ENCODE data around the gene KLK13. TPM values are rescaled to one million over a fixed set of nuclear protein-coding genes. Genes with fewer than 3 reads are reported as not detected.

The KLK13 gene
- total RNA-seq, 4 donors from 2014 or later: 6.6 to 23.5 (median 16.5) TPM

DNA sequence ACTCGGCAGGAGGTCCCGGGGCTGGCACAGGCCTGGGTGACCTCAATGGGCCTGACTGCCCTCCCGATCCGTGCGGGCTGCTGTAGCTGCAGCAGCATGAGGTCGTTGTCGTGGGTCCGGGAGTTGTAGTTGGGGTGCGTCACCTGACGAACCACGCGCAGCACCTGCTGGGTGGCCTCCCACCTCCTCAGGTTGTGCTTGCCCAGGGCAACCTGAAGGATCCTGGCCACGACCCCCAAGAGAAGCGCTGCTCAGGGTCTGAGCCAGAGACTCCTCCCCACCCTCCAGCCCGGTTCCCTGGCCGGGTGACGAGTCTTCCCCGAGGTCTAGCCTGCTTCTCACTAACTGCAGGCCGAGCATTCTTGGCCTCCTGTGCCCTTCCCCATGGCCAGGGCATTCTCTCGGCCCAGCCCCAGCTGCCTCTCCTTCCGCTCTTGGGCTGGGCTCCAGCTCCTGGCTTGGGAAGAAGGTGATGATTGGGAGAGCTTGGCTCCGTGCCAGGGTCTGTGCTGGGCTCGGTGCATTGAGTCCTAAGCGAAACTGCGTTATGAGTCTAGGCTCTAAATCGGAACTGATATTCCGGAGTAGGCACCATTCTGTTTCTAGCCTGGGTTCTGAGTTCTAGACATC lies 14.7 kb upstream of the KLK13 start:
- no peak overlapping the region for H3K4me3 ChIP-seq
- WGBS: 45% methylated on average over 11 of the region's 27 CpGs
- H3K36me3 ChIP-seq: no peaks in the 10 kb centered on the region
- peak in 1 of 2 donors; percentile 67 for DNase-seq (ENCODE audit: low spot score in 2 of 2)
- no peak overlapping the region for H3K27ac ChIP-seq
- TF ChIP-seq POLR2A (IDR thresholded peaks at IDR 0.05) (no peak), EP300 (IDR thresholded peaks at IDR 0.05) (no peak), POLR2AphosphoS5 (IDR thresholded peaks at IDR 0.05) (no peak)
- TF ChIP-seq, protein P1, sequence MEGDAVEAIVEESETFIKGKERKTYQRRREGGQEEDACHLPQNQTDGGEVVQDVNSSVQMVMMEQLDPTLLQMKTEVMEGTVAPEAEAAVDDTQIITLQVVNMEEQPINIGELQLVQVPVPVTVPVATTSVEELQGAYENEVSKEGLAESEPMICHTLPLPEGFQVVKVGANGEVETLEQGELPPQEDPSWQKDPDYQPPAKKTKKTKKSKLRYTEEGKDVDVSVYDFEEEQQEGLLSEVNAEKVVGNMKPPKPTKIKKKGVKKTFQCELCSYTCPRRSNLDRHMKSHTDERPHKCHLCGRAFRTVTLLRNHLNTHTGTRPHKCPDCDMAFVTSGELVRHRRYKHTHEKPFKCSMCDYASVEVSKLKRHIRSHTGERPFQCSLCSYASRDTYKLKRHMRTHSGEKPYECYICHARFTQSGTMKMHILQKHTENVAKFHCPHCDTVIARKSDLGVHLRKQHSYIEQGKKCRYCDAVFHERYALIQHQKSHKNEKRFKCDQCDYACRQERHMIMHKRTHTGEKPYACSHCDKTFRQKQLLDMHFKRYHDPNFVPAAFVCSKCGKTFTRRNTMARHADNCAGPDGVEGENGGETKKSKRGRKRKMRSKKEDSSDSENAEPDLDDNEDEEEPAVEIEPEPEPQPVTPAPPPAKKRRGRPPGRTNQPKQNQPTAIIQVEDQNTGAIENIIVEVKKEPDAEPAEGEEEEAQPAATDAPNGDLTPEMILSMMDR (IDR thresholded peaks at IDR 0.05): no peak
- H3K27me3 ChIP-seq: peaks cover 4% of the 10 kb centered on the region
- H3K4me1 ChIP-seq: peaks cover 16% of the 10 kb centered on the region
- no peaks in the 10 kb centered on the region for H3K9me3 ChIP-seq

DNA sequence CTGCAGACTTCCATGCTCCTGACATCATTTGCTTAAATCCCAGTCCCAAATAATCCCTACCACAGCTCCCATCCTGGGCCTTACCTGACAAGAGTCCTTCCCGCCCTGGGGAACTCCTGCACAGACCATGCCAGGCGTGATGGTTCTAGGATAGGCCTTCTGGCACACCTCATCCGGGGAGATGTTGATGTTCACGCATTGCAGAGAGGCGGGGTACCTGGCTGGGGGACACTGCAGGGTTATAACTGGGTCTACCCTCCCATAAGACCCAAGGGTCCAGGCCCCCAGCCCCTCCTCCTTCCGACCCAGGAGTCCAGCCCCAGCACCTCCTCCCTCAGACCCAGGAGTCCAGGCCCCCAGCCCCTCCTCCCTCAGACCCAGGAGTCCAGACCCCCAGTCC lies 13.8 kb upstream of the KLK13 start:
- Histone ChIP-seq H3K4me1 (peaks cover 16% of the 10 kb centered on the region), H3K27ac (no peak overlapping the region), H3K4me3 (no peak overlapping the region), H3K9me3 (no peaks in the 10 kb centered on the region), H3K27me3 (peaks cover 4% of the 10 kb centered on the region), H3K36me3 (no peaks in the 10 kb centered on the region)
- DNase-seq (ENCODE audit: low spot score in 2 of 2): peak in 1 of 2 donors; percentile 56
- WGBS: 56% methylated on average over 5 of the region's 6 CpGs
- TF ChIP-seq, protein P1 (IDR thresholded peaks at IDR 0.05): no peak
- TF ChIP-seq POLR2A (IDR thresholded peaks at IDR 0.05) (no peak), POLR2AphosphoS5 (IDR thresholded peaks at IDR 0.05) (no peak), EP300 (IDR thresholded peaks at IDR 0.05) (no peak)

DNA sequence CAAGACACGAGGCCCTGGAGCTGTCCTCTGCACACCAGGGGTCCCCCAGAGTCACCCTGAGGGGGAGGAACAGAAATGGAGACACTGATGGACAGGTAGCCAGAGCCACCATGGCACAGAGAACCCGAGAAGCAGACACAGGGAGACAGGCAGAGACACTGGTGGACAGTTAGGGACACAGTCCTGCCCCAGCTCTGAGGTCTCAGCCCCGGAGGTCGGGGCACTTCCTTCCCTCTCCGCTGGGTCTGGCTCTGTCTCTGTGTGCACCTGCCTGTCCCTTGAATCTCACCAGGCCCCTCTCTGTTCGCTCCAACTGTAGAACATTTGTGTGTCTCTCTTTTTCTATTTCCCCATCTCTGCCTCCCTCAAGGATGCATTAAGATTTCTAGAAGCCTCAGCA lies 13.2 kb upstream of the KLK13 start:
- DNase-seq (ENCODE audit: low spot score in 2 of 2): peak in 1 of 2 donors; percentile 50
- Histone ChIP-seq H3K27me3 (peaks cover 4% of the 10 kb centered on the region), H3K4me1 (peaks cover 16% of the 10 kb centered on the region), H3K36me3 (no peaks in the 10 kb centered on the region), H3K4me3 (no peak overlapping the region), H3K27ac (no peak overlapping the region), H3K9me3 (no peaks in the 10 kb centered on the region)
- 82% methylated on average over 6 of the region's 6 CpGs for WGBS
- TF ChIP-seq, protein P1 (IDR thresholded peaks at IDR 0.05): no peak
- no peak for TF ChIP-seq POLR2A (IDR thresholded peaks at IDR 0.05)
- no peak for TF ChIP-seq EP300 (IDR thresholded peaks at IDR 0.05)
- TF ChIP-seq POLR2AphosphoS5 (IDR thresholded peaks at IDR 0.05): no peak

DNA sequence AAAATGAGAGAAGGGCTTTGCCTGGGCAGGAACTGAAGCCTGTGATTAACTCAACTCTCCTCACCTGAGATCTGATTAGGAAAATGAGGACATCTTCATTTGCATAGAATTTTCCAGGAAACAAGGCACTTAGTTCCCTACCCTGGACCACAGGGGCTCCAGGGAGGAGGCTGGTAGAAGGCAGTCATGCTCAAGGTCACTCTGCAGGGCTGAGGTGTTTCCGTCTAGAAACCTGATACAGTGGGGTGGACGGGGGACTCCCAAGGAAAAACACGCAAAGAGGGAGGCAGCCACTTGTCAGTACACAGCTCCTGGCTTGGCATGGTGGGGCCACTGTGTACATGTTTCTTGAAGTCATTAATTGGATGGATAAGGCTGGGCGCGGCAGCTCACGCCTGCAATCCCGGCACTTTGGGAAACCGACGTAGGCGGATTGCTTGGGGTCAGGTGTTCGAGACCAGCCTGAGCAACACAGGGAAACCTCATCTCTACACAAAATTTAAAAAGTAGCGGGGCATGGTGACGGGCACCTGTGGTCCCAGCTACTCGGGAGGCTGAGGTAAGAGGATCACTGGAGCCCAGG lies 11.8 kb upstream of the KLK13 start:
- DNase-seq (ENCODE audit: low spot score in 2 of 2): peak in 1 of 2 donors; percentile 30
- H3K27ac ChIP-seq: peak overlapping the region; percentile 76
- H3K4me1 ChIP-seq: peaks cover 16% of the 10 kb centered on the region
- no peaks in the 10 kb centered on the region for H3K27me3 ChIP-seq
- no peak overlapping the region for H3K4me3 ChIP-seq
- TF ChIP-seq POLR2A (IDR thresholded peaks at IDR 0.05) (no peak), POLR2AphosphoS5 (IDR thresholded peaks at IDR 0.05) (no peak), EP300 (IDR thresholded peaks at IDR 0.05) (no peak)
- TF ChIP-seq, protein P1 (IDR thresholded peaks at IDR 0.05): no peak
- H3K9me3 ChIP-seq: no peaks in the 10 kb centered on the region
- 51% methylated on average over 14 of the region's 14 CpGs for WGBS
- H3K36me3 ChIP-seq: no peaks in the 10 kb centered on the region

DNA sequence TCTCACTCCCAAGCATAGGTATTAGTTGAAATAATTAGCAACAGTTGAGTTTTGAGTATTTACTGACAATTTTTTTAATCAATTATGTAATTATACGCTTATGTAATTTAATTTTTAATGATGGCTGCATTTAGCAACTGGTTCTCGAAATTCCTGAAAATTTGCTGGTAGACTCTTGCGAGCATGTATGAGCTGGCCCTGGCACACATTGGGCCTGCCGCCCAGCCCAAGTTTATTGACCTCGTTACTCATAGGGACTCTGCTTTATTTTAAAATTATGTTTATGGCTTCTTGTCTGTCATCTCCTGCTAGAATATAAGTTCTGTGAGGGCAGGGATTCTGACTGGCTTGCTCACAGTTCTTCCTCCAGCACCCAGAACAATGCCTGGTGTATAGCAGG lies 11.1 kb upstream of the KLK13 start:
- Histone ChIP-seq H3K27ac (peak overlapping the region; percentile 76), H3K27me3 (no peaks in the 10 kb centered on the region), H3K9me3 (no peaks in the 10 kb centered on the region), H3K4me1 (peaks cover 21% of the 10 kb centered on the region), H3K4me3 (no peak overlapping the region), H3K36me3 (no peaks in the 10 kb centered on the region)
- no peak for TF ChIP-seq POLR2A (IDR thresholded peaks at IDR 0.05)
- TF ChIP-seq, protein P1 (IDR thresholded peaks at IDR 0.05): no peak
- TF ChIP-seq EP300 (IDR thresholded peaks at IDR 0.05): no peak
- TF ChIP-seq POLR2AphosphoS5 (IDR thresholded peaks at IDR 0.05): no peak
- DNase-seq (ENCODE audit: low spot score in 2 of 2): no peak
- WGBS: 62% methylated on average over 5 of the region's 5 CpGs

Measured in suprapubic skin (tissue), 4 donors.